ENCODE measurements around the gene PLEKHA7.

The PLEKHA7 gene

DNA sequence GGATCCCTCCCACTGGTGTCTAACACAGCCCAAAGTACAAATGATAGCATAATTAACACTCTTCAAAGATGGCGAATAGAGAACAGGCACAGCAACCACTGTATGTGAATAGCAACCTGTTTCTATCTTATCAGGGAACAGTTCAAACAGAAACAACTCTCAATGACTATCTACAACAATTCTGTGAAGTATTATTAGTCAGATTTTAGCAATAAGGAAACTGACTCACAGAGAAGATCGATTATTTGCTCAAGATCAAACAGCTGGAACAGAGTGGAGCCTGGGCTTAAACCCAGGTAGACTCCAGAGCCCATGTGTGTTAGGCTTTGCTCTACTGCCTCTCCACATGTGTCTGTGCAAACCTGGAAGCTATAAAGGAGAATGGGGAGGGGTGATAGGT, 187.1 kb downstream of the PLEKHA7 start:
- no peak overlapping the region for H3K4me3 ChIP-seq (ENCODE audit: low read length)
- DNase-seq (ENCODE audit: low read depth, low spot score): no peak

DNA sequence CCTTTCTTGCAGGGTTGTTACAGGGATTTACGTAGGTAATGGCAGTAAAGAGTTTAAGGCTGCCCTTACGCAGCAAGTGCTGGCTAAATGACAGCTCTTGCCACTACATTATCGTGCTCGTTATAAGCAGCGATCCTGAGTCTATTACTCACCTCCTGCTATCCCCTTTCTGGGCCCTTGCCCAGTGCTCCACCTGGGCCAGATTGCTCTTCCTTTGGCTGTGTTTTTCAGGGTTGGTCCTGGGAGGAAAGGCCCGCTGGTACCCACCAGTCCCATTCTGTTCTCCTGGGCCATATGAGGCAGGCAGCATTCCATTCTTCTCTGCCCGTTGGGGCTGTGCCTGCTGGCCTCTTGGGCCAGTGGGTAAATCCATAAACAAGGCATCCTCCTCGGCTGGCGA, 188.2 kb downstream of the PLEKHA7 start:
- H3K4me3 ChIP-seq (ENCODE audit: low read length): no peak overlapping the region
- no peak for DNase-seq (ENCODE audit: low read depth, low spot score)

DNA sequence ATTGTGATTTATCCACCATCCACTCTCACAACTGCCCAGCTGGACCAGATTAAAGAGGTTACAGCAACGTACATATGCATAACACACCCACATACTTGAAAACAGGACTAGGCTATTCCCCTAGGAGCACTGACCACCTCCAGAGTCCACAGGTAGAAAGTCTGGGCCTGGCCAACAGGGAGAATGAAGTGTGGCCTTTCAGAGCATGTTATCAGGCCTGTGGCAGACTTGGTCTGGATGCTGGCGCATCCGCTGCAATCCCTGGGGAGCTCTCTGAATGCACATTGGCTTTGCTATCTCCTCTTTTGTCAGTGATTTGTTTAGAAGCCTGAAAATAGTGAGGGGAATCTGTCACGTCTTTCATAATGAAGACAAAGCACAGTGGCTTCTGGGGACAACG, 189.1 kb downstream of the PLEKHA7 start:
- DNase-seq (ENCODE audit: low read depth, low spot score): no peak
- no peak overlapping the region for H3K4me3 ChIP-seq (ENCODE audit: low read length)

DNA sequence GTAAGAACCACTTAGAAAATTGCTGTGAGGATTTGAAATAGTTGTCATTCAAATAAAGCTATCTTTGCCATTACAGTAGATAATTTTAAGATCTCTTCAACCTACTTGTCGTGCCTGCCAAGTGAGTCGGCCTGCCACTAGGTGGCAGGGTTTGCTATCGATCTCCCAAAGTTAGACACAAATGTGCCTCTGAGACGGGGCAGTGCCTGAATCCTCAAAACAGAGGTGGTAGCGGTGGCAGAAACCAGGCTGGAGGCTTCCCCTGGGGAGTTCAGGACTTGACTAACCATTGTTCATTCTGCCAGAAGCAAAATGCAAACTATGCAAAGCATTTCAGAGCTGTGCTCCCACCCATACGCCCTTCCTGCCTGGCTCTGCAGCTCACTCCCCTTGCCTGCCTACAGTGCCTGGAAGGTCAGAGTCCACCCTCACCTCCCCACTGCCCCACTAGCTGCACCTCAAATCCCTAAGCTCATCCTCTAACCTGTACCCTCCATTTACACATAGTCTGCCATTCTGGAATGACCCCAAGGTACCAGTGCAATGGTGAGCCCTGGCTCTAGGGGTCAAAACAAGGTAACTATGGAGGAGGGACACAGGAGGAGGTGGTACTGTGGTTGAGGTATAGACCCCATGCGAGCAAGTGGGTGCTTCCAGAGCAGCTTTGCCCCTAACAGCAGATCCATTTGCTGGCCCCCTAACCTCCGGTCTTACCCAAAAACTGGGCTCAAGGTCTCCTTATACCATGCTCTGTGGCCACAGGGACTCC, 193.7 kb downstream of the PLEKHA7 start:
- H3K4me3 ChIP-seq (ENCODE audit: low read length): no peak overlapping the region

DNA sequence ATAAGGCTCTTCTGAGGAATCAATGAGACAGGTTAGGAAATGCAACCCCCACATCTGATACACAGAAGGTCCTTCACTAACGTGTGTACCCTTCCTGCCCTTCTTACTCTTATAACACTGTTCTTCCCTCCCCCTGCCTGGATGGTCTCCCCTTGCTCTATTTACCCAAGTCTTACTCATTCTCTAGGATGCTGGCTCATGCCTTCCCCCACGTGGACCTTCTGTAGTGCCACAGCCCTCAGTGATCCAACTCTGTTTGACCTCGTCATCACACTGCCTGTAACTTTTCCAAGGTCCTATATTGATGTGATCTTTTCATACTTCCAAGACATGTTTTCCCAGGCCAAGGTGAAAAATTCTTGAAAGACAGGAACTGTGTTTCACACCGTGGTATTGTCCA, 195.9 kb downstream of the PLEKHA7 start:
- H3K4me3 ChIP-seq (ENCODE audit: low read length): no peak overlapping the region
- DNase-seq (ENCODE audit: low read depth, low spot score): no peak

More for the DNA sequence above, 193.7 kb downstream of the PLEKHA7 start:
- peak; percentile 68 for DNase-seq (ENCODE audit: low read depth, low spot score)

DNA sequence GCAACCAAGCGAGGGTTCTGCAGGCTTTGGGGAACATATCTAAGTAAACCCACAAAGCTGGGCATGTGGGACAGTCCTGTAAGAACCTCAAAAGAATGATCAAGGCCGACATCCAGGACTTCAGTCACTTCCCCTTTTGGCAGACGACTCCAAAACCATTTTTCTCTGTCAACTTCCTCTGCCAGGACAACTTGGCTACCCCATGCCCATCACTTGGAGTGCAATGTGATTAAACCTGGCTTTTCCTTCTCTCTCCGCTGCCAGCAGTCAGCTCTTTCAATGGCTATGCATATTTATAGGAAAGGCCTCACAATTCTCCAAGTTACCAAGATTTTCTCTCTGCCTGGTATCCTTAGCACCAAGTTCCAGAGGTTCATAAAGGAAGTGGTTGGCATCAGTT, 196.9 kb downstream of the PLEKHA7 start:
- no peak overlapping the region for H3K4me3 ChIP-seq (ENCODE audit: low read length)
- DNase-seq (ENCODE audit: low read depth, low spot score): no peak

DNA sequence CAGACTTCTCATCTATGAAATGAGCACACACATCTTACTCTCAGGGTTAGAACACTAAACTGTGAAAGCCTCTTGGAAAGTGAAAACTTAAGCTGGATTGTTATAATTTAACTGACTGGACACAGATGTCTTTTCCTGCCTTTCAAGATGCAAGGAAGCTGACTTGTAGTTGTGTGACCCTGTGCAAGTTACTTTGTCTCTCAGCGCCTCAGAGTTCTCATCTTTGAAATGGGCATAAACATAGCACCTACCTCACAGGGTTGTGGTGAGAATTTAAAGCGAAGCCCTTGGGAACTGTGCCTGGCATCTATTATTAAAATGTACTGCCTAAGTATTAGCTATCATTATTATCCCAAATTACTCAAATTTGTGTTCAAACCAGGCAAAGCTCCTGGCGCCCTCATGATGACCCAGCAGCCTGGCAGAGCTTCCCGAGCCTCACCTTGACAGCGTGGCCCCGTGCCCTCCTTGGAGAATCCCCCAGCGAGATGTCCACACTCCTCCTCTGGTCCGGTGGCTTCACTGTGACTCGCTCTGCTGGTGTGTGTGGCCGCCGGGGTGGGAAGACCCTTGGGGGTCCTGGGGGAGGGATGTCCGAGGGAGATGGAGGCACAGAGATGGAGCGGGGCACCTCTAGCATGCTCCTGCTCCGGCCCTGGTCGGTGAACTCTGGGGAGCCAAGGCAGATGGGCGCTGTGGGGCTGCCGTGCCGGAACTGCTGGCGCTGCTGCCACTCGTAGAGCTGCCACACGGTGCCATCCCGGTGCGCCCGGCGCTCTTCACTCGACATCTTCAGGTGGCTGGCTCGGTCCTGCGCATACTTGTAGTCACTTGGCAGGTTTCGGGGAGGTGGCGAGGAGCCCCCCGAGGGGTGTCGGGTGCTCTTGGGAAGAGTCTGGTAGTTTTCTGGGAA, 197.6 kb downstream of the PLEKHA7 start:
- DNase-seq (ENCODE audit: low read depth, low spot score): no peak
- H3K4me3 ChIP-seq (ENCODE audit: low read length): no peak overlapping the region

DNA sequence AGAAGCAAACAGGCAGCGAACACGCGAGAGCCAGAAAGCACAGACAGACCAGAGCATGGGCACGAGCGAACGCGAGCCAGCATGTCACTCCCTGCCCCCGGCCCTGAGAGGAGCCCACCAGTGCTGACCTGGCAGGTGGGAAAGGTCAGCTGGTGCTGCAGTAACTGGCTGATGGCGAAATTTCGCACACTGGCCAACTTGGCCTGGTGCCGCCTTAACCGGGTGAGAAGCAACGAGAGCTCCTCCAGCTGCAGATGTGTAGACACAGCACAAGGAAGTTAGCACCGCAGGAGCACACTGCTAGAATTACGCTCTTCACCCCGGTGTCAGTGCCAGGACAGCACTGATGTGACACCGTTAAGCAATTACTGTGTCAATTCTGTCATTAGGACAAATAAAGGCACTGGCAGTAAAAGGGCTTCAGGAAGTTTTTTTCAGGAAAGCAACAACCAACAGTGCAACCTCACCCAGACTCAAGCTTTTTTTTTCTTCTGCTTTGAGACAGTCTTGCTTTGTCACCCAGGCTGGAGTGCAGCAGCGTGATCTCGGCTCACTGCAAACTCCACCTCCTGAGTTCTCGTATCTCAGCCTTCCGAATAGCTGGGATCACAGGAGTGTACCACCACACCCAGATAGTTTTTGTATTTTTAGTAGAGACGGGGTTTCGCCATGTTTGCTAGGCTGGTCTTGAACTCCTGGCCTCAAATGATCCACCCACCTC, 199.0 kb downstream of the PLEKHA7 start:
- DNase-seq (ENCODE audit: low read depth, low spot score): no peak

DNA sequence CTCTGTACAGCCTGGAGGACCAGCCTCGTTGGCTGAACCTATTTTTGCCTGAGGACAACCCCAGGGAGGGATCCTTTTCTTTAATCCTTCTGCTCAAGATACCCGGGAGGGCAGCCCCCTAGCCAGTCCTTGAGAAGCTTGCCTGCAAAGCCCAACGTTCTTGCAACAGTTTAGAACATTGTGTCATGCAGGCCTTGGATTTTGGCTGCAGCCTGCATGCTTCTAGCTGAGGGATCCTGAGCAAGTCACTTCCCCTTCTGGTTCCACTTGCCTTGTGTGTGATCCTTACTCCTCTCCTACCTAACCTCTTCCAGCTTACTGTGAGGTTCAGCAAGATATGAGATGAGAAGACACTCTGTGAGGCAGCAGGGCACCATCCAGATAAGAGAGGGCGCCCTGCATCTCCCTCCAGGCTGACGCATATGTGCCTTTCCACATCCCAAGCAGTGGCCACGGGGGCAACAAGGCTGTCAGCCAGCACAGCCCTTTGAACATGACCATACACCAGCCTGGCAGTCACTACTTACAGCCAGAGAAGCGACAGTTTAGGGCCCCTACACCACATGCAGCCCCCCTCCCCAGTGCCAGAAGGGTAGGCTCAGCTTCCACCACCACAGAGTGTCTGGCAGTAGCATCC, 199.7 kb downstream of the PLEKHA7 start:
- no peak overlapping the region for H3K4me3 ChIP-seq (ENCODE audit: low read length)
- DNase-seq (ENCODE audit: low read depth, low spot score): no peak

More for the DNA sequence above, 199.0 kb downstream of the PLEKHA7 start:
- no peak overlapping the region for H3K4me3 ChIP-seq (ENCODE audit: low read length)

DNA sequence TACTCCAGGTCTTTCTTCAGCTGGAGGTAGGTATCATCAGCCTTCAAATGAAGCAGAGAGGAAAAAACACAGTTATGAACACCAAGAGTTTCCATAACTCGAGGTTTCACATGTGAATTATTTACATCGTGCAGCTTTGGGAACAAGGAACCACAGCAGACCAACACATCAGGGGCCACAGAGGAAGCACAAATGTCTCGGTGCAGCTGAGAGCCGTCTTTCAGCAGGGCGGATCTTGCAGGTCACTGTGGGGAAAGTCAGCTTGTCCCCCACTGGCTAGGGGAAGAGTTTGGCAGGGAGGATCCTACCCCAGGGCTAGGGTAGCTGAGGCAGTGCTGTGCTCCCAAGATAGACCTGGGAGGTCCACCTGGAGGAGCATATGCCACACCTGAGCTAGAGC, 201.1 kb downstream of the PLEKHA7 start:
- no peak overlapping the region for H3K4me3 ChIP-seq (ENCODE audit: low read length)
- DNase-seq (ENCODE audit: low read depth, low spot score): no peak

DNA sequence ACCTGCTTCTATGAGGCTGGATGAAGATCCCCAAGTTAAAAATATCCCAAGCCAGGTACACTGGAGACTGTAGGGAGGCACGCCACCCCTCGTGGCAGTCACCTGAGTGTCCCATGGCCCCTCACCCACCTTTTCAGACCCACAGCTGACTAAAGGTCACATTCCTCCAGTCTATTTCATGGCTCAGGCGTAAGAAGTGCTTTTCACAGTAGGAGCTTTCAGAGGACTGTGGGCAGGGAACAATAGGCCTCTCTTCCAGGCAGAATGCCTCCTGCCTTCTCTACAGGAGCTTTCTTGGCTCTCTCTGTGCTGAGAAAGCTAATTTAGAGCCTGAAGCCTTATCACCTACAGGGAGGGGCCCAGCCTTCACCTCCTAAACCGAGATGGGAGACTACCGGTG, 201.9 kb downstream of the PLEKHA7 start:
- no peak for DNase-seq (ENCODE audit: low read depth, low spot score)
- no peak overlapping the region for H3K4me3 ChIP-seq (ENCODE audit: low read length)

DNA sequence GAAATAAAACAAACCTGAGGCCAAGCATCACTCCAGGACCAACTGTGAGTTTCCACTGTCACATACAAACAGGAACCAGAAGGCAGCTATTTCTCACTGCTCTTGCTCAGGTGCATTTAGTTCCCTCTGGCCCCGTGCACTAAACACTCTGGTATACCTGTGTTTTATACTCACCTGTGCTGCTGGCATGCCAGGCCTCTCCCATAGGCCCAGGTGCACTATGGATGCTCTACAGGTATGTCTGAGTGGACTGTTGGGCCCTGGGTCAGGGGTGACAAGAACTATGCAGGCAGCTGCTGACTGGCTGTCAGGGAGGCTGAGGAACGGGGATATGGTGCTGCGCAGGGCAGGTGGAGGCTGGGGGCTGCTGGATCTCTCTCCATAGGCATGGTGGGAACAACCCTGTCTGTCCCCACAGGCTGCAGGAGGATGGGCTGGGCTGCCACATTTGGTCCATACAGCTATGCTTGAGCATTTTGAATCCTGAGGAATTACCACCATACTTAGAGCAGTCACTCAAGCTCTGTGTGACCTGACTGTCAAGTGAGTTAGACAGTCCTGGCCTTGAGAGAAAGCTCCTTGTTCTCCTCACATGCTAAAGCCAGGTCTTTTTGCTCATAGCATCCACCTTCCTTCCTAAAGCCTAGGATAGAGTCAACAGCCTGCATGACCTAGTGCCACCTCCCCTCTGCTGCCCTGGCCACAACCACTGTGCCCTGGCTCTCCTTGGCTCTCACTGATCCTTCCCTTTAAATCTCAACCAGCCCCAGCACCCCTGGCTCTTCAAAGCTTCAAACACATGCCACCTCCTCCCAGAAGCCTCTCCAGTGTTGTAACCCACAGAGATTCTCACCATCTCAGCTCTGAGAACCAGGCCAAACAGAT, 202.8 kb downstream of the PLEKHA7 start:
- DNase-seq (ENCODE audit: low read depth, low spot score): no peak
- no peak overlapping the region for H3K4me3 ChIP-seq (ENCODE audit: low read length)

DNA sequence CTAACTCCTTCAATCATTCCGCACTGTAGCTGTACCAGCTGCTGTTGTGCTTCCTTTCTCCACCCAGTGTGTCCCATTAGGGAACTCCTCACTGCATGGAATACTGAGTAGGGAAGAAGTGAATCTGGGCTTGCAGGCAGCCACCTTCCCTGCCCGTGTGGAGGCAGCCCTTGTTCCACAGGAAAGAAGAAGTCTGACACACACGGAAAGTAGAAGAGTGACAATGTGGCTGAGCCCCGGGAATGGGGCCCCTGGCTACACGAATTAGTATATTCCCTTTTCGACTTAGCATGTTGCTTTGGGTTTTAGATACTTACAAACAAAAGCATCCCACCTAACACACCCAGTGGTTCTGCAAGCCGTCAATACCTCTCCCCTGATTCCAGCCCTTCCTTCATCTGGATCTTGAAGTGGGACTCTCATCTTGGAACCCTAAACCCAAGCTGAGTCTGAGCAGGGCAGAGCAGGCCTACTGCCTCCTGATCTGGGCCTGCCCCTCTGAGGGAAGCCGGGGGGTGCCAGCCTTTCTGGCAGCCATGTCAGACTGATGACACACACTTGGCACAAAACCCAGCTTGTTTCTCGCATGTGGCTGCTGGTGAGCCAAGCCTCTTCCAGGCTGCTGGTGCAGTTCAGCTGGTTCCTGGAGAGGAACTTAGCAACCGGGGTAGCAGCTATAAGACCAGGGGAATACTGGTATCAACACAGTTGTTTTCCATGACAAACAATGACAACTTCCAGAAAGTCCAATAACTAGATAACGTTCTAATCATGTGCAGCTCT, 204.1 kb downstream of the PLEKHA7 start:
- H3K4me3 ChIP-seq (ENCODE audit: low read length): no peak overlapping the region
- DNase-seq (ENCODE audit: low read depth, low spot score): no peak

DNA sequence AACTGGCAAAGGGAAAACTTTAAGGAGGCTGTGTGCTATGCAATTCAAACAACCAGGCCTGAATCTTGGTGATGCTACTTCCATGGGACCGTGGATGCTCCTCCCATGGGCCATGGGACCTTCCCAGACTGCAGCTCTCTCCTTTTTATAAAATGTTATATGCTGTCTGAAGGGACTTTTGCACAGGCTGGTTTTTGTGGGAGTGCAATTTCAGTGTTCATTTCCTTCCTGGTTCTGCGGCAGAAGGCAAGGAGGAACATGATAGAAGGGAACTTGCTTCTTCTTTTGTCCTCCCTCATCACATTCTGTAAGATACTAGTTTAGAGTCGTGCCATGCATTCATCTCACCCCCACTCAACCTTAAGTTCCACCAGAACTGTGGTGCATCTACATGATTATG, 206.9 kb downstream of the PLEKHA7 start:
- no peak overlapping the region for H3K4me3 ChIP-seq (ENCODE audit: low read length)
- DNase-seq (ENCODE audit: low read depth, low spot score): no peak

DNA sequence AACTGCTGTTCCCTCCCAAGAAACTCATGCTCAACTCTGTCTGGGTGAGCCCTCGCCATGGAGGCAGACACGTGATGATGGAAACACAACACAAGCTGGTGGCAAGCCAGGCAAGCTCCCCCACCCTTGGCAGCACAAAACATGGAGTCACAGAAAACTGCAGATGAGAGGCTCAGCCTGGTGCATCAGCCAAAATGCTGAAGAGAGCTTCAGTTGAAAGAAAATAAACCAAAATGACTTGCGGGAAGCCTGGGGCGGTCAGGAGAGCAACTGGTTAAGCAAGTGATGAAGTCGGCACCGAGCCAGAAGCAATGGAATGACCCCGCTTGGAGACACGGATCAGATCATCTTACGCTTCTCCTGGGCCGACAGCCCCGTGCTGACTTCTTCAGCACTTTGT, 207.4 kb downstream of the PLEKHA7 start:
- DNase-seq (ENCODE audit: low read depth, low spot score): no peak
- H3K4me3 ChIP-seq (ENCODE audit: low read length): no peak overlapping the region

DNA sequence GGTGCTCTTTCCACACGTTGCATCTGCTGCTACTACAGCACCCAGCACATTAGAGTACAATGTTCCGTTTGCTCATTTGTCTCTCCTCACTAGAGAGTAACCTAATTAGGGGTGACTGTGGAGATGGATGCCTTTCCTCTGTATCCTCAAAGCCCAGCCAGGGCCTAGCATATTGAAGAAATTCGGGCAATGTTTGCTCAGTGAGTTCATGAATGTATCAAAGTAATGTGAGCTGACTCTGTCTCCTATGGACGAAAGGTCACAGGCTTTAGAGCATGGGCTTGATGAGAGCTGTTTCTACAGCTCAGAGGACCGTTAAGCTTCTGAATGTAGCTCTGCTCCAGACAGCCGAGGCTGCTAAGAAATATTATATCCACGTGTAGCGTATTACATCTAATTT, 208.3 kb downstream of the PLEKHA7 start:
- DNase-seq (ENCODE audit: low read depth, low spot score): no peak
- H3K4me3 ChIP-seq (ENCODE audit: low read length): no peak overlapping the region

DNA sequence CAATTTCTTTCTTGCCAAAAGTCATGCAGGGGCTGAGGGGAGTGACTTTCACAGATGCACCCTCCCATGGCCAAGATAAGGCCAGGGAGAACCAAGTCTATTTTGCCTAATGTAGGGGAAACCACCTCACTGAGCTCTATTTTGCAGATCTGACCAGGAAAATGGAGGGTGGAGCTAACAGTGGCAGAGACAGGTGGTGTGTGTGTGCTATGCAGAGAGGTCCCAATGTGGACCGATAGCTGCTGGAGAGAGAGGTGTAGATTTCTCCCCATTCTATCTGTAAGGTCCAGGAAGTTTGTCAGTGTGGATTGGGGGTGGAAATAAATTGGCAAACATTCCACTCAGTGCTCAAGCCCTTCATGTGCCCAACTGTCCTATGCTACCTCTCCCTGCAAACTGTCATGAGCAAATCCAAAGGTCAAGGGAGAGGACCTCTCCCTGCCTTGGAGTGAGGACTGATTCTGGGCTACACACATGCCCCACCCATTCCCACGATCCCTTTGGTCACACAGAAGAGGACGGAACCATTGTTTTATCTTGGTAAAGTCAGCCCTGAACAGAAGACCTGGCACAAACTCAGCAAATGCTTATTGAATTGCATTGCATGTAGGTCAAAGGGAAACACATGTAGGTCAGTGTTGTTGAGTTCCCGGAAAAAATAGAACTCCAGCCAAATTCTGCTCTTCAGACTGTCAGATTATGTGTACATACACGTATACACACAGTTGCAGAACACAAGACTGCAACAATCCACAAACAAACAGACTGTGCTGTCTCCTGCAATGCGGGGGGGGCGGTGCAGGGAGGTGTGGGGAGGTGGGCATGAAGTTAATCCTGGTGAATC, 209.9 kb downstream of the PLEKHA7 start:
- H3K4me3 ChIP-seq (ENCODE audit: low read length): no peak overlapping the region

More for the DNA sequence above, 209.9 kb downstream of the PLEKHA7 start:
- DNase-seq (ENCODE audit: low read depth, low spot score): no peak

Measured in Jurkat, Clone E6-1 (cell line).